ENCODE results near the gene SPON2.
A peak's percentile ranks its signal among the peaks of the same experiment; 100 is the strongest.

Gene SPON2

GRCh38 chr4:1183985-1184773, 11.8 kb upstream of the SPON2 start:
- Histone ChIP-seq H3K9ac (ENCODE audit: low read length) (0 out of 2 replicates have a peak overlapping the region, but pooled peaks have one; percentile 26), H4K20me1 (ENCODE audit: insufficient read depth, low read length) (no peaks in the 10 kb centered on the region), H3K79me2 (ENCODE audit: low read length) (no peaks in the 10 kb centered on the region), H3K27ac (ENCODE audit: low read length) (peak overlapping the region; percentile 27; the same call in 1 of the 2 replicates), H3K4me3 (ENCODE audit: low read length) (peak overlapping the region; percentile 36; the same call in 1 of the 2 replicates), H3K9me3 (replicated peaks; ENCODE audit: insufficient read depth, low read length) (no peaks in the 10 kb centered on the region), H3K27me3 (replicated peaks; ENCODE audit: insufficient read depth, low read length) (no peaks in the 10 kb centered on the region), H3K4me1 (ENCODE audit: low read length) (peaks cover 24% of the 10 kb centered on the region), H2AFZ (ENCODE audit: low read length) (no peak overlapping the region), H3K9me2 (replicated peaks; ENCODE audit: insufficient read depth, low read length) (no peaks in the 10 kb centered on the region), H3K36me3 (replicated peaks; ENCODE audit: insufficient read depth, low read length) (no peaks in the 10 kb centered on the region), H3F3A (ENCODE audit: insufficient read depth, low read length) (peaks cover 19% of the 10 kb centered on the region), H3K4me2 (ENCODE audit: low read depth, low read length) (peak overlapping the region; percentile 66; the same call in 1 of the 2 replicates)
- DNase-seq: peak; percentile 80
- no peak for TF ChIP-seq EZH2 (optimal IDR thresholded peaks at IDR 0.05; ENCODE audit: low read depth, low read length)
- no peak for TF ChIP-seq CTCF (IDR thresholded peaks at IDR 0.05; ENCODE audit: low read length)
- no peak for TF ChIP-seq EZH2phosphoT487 (IDR thresholded peaks at IDR 0.05; ENCODE audit: low read length)

DNA sequence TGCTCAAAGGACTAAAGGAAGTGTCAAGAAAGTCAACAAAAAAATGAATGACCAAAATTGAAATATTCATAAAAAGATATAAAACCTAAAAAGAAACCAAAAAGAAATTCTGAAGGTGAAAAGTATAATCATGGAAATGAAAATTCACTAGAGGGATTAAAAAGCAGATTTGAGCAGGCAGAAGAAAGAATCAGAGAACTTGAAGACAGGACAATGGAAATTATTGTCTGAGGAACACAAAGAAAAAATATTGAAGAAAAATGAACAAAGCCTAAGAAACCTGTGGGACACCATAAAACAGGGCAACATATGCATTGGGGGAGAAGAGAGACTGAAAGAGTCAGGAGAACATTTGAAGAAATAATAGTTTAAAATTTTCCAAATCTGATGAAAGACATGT, 9.9 kb upstream of the SPON2 start:
- Histone ChIP-seq H3K9ac (ENCODE audit: low read length) (no peak overlapping the region), H3K79me2 (ENCODE audit: low read length) (no peaks in the 10 kb centered on the region), H3K9me3 (replicated peaks; ENCODE audit: insufficient read depth, low read length) (no peaks in the 10 kb centered on the region), H3K27ac (ENCODE audit: low read length) (no peak overlapping the region), H3K4me1 (ENCODE audit: low read length) (peaks cover 19% of the 10 kb centered on the region), H2AFZ (ENCODE audit: low read length) (no peak overlapping the region), H3K36me3 (replicated peaks; ENCODE audit: insufficient read depth, low read length) (no peaks in the 10 kb centered on the region), H4K20me1 (ENCODE audit: insufficient read depth, low read length) (no peaks in the 10 kb centered on the region), H3K9me2 (replicated peaks; ENCODE audit: insufficient read depth, low read length) (no peaks in the 10 kb centered on the region), H3F3A (ENCODE audit: insufficient read depth, low read length) (peaks cover 19% of the 10 kb centered on the region), H3K27me3 (replicated peaks; ENCODE audit: insufficient read depth, low read length) (no peaks in the 10 kb centered on the region), H3K4me3 (ENCODE audit: low read length) (no peak overlapping the region), H3K4me2 (ENCODE audit: low read depth, low read length) (no peak overlapping the region)
- TF ChIP-seq EZH2 (optimal IDR thresholded peaks at IDR 0.05; ENCODE audit: low read depth, low read length) (no peak), EZH2phosphoT487 (IDR thresholded peaks at IDR 0.05; ENCODE audit: low read length) (no peak), CTCF (IDR thresholded peaks at IDR 0.05; ENCODE audit: low read length) (no peak)
- no peak for DNase-seq

DNA sequence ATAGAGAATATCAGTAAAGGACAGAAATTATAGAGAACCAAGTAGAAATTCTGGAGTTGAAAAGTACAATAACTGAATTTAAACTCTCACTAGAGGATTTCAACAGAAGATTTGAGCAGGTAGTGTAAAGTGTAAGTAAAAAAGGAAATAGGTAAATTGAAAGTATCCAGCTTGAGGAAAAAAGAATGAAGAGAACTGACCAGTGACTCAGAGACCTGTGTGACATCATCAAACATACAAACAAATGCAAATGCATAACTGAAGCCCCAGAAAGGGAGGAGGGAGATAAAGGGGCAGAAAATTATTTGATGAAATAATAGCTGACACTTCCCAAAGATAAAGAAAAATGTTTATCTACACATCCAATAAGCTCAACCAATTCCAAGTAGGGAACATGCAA, 8.3 kb upstream of the SPON2 start:
- Histone ChIP-seq H3K9me2 (replicated peaks; ENCODE audit: insufficient read depth, low read length) (no peaks in the 10 kb centered on the region), H3K27me3 (replicated peaks; ENCODE audit: insufficient read depth, low read length) (no peaks in the 10 kb centered on the region), H3K27ac (ENCODE audit: low read length) (no peak overlapping the region), H3K4me2 (ENCODE audit: low read depth, low read length) (no peak overlapping the region), H3K9ac (ENCODE audit: low read length) (no peak overlapping the region), H3K36me3 (replicated peaks; ENCODE audit: insufficient read depth, low read length) (no peaks in the 10 kb centered on the region), H3F3A (ENCODE audit: insufficient read depth, low read length) (peaks cover 19% of the 10 kb centered on the region), H2AFZ (ENCODE audit: low read length) (no peak overlapping the region), H3K4me3 (ENCODE audit: low read length) (no peak overlapping the region), H3K9me3 (replicated peaks; ENCODE audit: insufficient read depth, low read length) (no peaks in the 10 kb centered on the region), H4K20me1 (ENCODE audit: insufficient read depth, low read length) (no peaks in the 10 kb centered on the region), H3K79me2 (ENCODE audit: low read length) (no peaks in the 10 kb centered on the region), H3K4me1 (ENCODE audit: low read length) (peaks cover 10% of the 10 kb centered on the region)
- TF ChIP-seq EZH2 (optimal IDR thresholded peaks at IDR 0.05; ENCODE audit: low read depth, low read length) (no peak), CTCF (IDR thresholded peaks at IDR 0.05; ENCODE audit: low read length) (no peak), EZH2phosphoT487 (IDR thresholded peaks at IDR 0.05; ENCODE audit: low read length) (no peak)
- DNase-seq: no peak

Data from MM.1S (cell line).